ENCODE data around the gene BMERB1.

Gene BMERB1

GRCh38 chr16:15495898-15496297 is 61.5 kb downstream of the BMERB1 start:
- no peak for DNase-seq (ENCODE audit: low spot score)

DNA sequence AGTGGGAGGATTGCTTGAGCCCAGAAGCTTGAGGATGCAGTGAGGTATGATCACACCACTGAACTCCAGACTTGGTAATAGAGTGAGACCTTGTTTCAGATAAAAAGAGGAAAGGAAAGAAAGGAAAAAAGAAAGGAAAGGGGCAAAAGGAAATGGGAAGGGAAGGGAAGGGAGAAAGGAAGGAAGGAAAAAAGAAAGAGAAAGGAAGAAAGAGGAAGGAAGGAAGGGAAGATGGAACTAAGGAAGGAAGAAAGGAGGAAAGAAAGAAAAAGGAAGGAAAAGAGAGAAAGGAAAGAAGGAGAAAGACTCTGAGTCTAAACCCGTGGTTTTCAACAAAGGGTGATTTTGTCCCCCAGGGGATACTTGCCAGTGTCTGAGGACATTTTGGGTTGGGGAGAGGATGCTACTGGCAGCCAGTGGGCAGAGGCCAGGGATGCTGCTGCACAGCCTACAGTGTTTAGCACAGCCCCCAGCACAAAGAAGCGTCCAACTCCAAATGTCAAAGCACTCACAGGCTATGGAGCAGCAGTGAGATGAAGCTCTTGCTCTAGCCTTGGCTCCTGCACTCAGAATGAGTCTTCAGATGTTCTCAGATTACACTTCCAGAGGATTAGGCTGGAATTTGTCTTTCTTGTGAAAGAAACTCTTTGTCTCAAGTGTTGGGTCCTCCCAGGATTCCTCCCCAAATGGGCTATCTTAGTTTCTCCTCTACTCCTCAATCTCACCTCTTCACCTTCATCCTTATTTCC is 64.2 kb downstream of the BMERB1 start:
- DNase-seq (ENCODE audit: low spot score) = no peak

DNA sequence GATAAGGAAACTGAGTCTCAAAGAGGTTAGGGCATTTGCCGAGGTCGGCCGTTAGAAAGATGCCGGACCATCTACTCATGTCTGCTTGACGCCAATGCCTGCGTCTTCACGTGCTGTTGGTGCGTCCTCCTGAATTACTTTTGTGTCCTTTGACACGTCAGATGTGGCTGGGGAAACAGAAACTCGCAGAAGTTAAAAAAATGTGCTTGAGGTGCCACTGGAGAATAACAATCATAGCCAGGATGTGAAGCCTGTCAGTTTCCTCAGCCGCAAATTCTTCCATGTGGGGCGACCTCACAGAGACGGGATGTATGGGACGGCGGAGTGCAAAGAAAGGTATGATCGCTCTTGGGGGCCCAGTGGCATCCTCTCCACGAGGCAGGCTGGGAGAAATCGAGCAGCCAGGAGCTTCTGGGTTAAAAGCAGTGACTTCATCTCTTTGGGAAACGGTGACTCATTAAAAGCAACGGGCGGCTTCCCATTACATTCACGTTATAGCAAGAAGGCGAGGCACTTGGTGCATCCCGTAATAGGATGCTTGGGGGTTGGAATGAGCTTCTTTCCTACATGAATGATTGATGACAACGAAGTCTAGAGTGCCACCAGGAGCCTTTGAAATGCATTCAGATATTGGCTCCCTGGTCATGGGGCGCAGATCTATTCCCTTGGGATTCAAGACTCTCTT is 67.8 kb downstream of the BMERB1 start:
- DNase-seq (ENCODE audit: low spot score) = peak; percentile 86

- DNase-seq (ENCODE audit: low spot score) = no peak
Observed at GRCh38 chr16:15506441-15506840, 72.1 kb downstream of the BMERB1 start.

DNA sequence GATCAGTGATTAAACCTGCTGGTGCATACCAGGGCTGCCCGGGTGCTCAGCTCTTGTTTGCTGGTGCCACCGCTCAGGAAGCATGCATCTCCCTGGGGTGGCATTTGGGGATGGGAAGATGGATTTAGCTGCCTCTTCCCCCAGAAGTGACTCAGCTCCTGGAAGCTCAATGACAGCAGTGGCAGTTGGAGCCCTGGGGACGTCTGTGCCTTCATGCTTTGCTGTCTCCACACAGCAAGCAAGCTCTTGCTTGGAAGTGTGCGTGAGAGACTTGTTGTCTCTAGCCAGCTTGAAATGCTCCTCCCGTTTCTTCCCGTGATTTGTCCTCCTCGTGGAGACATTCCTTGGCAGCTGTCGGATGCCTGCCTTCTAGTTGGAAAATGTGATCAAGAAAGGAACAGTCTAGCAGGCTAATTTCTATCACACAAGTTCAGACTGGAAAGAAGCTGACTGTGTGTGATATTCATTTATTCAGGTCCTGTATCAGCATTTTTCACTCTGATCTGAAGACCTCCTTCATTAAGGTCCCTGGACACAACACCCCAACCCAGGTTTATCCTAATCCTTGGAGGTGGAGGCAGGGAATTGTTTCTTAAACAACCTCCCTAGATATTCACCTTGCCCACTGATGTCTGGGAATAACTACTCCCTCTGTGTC is 73.0 kb downstream of the BMERB1 start:
- DNase-seq (ENCODE audit: low spot score) = peak; percentile 86

GRCh38 chr16:15507959-15508627 is 73.7 kb downstream of the BMERB1 start:
- DNase-seq (ENCODE audit: low spot score) = no peak

DNA sequence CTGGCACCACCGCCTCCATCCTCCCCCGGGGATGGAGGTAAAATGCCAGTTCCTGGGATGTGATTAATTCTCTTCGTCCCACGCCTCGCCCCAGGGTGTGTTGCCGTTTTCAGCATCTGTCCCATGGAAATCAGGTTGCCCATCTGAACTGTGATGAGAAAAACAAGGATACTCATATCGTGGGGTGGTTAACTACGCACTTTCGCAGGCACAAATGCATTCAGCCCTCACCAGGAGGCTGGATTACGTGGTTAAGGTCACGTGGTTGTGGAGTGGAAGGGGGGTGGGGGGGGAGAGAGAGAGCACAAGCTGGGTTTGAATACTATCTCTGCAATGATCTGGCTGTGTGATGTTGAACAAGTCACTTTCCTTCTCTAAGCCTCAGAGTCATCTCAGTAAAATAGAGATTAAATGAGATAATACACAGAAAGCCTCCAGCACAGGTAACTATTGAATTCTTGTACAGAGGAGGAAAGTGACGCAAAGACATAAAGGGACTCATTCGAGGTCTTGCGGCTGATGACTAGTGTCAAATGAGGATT is 74.7 kb downstream of the BMERB1 start:
- no peak for DNase-seq (ENCODE audit: low spot score)

GRCh38 chr16:15509593-15510535 is 75.5 kb downstream of the BMERB1 start:
- peak; percentile 59 for DNase-seq (ENCODE audit: low spot score)

DNA sequence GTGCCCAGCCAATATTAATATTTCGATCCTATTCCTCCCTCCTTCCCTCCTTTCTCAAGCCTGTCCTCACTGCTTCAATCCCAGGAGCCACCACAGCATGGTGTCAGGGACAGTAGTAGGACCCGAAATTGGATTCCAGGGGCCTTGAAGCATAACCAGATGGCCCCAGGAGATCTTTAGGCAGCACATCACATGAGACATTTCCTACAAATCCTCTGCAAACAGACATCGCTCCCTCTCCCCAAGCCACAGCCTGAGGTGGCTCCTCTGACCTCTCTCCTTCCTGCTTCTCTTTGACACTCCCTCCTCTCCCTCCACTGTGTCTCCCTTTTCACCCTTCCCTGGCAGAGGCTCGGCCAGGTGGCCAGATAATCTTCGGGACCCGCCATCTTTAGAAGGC is 76.6 kb downstream of the BMERB1 start:
- DNase-seq (ENCODE audit: low spot score) = no peak

GRCh38 chr16:15511759-15512487 is 77.5 kb downstream of the BMERB1 start:
- no peak for DNase-seq (ENCODE audit: low spot score)

GRCh38 chr16:15513156-15513555 is 78.8 kb downstream of the BMERB1 start:
- no peak for DNase-seq (ENCODE audit: low spot score)

DNA sequence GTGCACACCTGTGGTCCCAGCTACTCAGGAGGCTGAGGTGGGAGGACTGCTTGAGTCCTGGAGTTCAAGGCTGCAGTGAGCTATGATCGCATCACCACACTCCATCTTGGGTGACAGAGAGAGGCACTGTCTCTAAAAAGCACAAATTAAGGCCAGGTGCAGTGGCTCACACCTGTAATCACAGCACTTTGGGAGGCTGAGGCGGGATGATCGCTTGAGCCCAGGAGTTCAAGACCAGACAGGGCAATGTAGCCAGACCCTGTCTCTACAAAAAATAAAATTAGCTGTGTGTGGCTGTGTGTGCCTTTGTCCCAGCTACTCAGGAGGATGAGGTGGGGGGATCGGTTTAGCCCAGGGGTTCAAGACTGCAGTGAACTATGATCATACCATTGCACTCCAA is 81.6 kb downstream of the BMERB1 start:
- DNase-seq (ENCODE audit: low spot score) = no peak

GRCh38 chr16:15516609-15517008 is 82.2 kb downstream of the BMERB1 start:
- DNase-seq (ENCODE audit: low spot score) = no peak

- DNase-seq (ENCODE audit: low spot score) = no peak
Observed at GRCh38 chr16:15517743-15518377, 83.5 kb downstream of the BMERB1 start.

DNA sequence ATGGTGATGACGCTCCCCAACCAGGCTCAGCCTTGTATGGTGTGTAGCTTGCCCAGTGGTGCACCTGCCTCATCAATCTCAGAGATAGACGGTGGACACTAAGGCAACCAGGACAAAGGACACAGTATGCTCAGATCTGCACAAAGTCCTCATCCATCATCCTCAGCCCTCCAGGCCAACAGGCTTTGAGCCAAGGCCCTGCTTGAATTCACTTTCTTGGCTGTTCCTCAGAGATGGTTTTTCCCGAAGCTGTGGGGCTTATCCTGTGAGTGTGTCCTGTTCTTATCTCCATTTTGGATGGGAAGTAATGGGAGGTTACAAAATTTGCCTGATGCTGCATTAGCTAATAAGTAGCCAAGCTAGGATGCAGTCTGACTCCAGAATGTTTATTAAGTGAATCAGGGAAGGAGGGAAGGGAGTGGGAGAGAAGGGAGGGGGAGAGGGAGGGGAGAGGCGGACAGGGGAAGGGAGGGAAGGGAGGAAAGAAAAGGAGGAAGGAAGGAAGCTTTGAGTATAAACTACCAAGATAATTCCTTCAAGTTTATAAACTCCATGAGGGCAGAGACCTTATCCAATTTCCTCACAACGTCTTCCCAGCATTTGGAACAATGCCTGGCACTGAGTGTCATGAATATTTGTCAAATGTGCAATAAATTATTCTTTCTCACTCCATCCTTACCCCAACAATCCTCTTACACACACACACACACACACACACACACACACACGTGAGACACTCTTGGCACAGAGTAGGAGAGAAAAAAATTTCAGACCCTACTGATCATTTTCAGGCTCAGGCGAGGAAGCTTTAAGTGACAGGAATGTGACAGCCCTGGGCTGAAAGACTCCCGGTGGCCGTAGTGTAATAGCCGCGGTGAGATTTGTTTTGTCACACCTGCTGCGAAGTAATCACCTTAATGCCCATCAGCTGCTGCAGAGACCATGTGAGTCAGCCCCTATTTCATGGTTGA is 84.3 kb downstream of the BMERB1 start:
- peak; percentile 42 for DNase-seq (ENCODE audit: low spot score)

- DNase-seq (ENCODE audit: low spot score) = no peak
Observed at GRCh38 chr16:15519790-15520189, 85.4 kb downstream of the BMERB1 start.

- DNase-seq (ENCODE audit: low spot score) = no peak
Observed at GRCh38 chr16:15521390-15521757, 87.0 kb downstream of the BMERB1 start.

- DNase-seq (ENCODE audit: low spot score) = no peak
Observed at GRCh38 chr16:15521758-15522509, 87.5 kb downstream of the BMERB1 start.

Measured in AG08395 (cell line).